ENCODE results near the gene TST.

The TST gene

GRCh38 chr22:37019309-37020191 lies at the start of gene TST, which contains the start of gene MPST:
TSS of gene TST (minus strand) at chr22:37019447. CDS start at chr22:37018732, 715 bp downstream.
TSS of gene MPST (plus strand) at chr22:37019742. CDS start at chr22:37019837, 95 bp downstream.
- DNase-seq (ENCODE audit: low spot score): peak; percentile 95
- no peak for TF ChIP-seq CTCF (IDR thresholded peaks at IDR 0.05; ENCODE audit: extremely low read depth, missing control alignments)

- DNase-seq (ENCODE audit: low spot score): no peak
- TF ChIP-seq CTCF (IDR thresholded peaks at IDR 0.05; ENCODE audit: extremely low read depth, missing control alignments): no peak
These were observed 49.6 kb upstream of the TST start for GRCh38 chr22:37068859-37069258.

GRCh38 chr22:37067428-37067827 lies 48.2 kb upstream of the TST start:
- DNase-seq (ENCODE audit: low spot score): no peak
- no peak for TF ChIP-seq CTCF (IDR thresholded peaks at IDR 0.05; ENCODE audit: extremely low read depth, missing control alignments)

GRCh38 chr22:37065961-37066360 lies 46.7 kb upstream of the TST start:
- DNase-seq (ENCODE audit: low spot score): no peak
- no peak for TF ChIP-seq CTCF (IDR thresholded peaks at IDR 0.05; ENCODE audit: extremely low read depth, missing control alignments)

GRCh38 chr22:37065180-37065579 lies 45.9 kb upstream of the TST start:
- TF ChIP-seq CTCF (IDR thresholded peaks at IDR 0.05; ENCODE audit: extremely low read depth, missing control alignments): no peak
- no peak for DNase-seq (ENCODE audit: low spot score)

GRCh38 chr22:37064553-37064952 lies 45.3 kb upstream of the TST start:
- DNase-seq (ENCODE audit: low spot score): no peak
- TF ChIP-seq CTCF (IDR thresholded peaks at IDR 0.05; ENCODE audit: extremely low read depth, missing control alignments): no peak

All from GM20000 (cell line).